Common myeloid progenitor, CD34-positive (primary cell): ENCODE results near the gene TMEM209.
"Not testable (repeated sequence)": the region's sequence is repeated elsewhere in the genome, so short reads cannot be mapped to it uniquely, and the experiment has no call there.

Experiments used
- CTCF ChIA-PET: fragments of 350-600 bp; sonication (Branson Sonifier 250); formaldehyde crosslinking; loops from one replicate; lab custom pipeline; 2021; ENCODE audit warnings: antibody characterized with exemption; lab: Charles Lee
- POLR2A ChIA-PET: fragments of 350-600 bp; sonication (Branson Sonifier 250); formaldehyde crosslinking; loops from one replicate; lab custom pipeline; 2021; ENCODE audit warnings: antibody characterized with exemption; lab: Charles Lee
- DNase-seq, 3 donors: peaks; one replicate each; pipeline versions ENCODE4 v3.0.0 to v3.0.0-alpha.2; 2013
- H3K27ac ChIP-seq, 2 experiments: 1 replicate in 1 of 2; 2 replicates in 1 of 2; pipeline ENCODE4 v1.7.0; 2013; ENCODE audit warnings: inconsistent platforms in 2 of 2, low read length in 2 of 2, mild to moderate bottlenecking in 2 of 2, low read depth in 1 of 2, moderate library complexity in 1 of 2; ENCODE audit not compliant: severe bottlenecking in 2 of 2, insufficient read depth in 1 of 2, poor library complexity in 1 of 2
- H3K27me3 ChIP-seq, 5 experiments: replicated peaks in 2 of 5; 1 replicate in 3 of 5; 2 replicates in 2 of 5; pipeline versions ENCODE4 v1.6.1 to v1.7.0; 2013; ENCODE audit warnings: low read length in 4 of 5, mild to moderate bottlenecking in 2 of 5, moderate library complexity in 2 of 5, inconsistent platforms in 1 of 5; ENCODE audit not compliant: insufficient read depth in 5 of 5, control insufficient read depth in 4 of 5
- H3K36me3 ChIP-seq, 4 experiments: 1 replicate in 2 of 4; 2 replicates in 2 of 4; pipeline versions ENCODE4 v1.6.1 to v1.7.0; 2013; ENCODE audit warnings: low read length in 3 of 4, control low read depth in 1 of 4, mild to moderate bottlenecking in 1 of 4; ENCODE audit not compliant: control insufficient read depth in 4 of 4, insufficient read depth in 4 of 4
- H3K4me1 ChIP-seq, 4 experiments: 1 replicate in 3 of 4; 2 replicates in 1 of 4; pipeline versions ENCODE4 v1.6.1 to v1.7.1; 2013; ENCODE audit warnings: low read length in 3 of 4, mild to moderate bottlenecking in 3 of 4, control low read depth in 1 of 4, inconsistent platforms in 1 of 4, moderate library complexity in 1 of 4; ENCODE audit not compliant: control insufficient read depth in 4 of 4, insufficient read depth in 4 of 4; ENCODE audit errors: control extremely low read depth in 1 of 4
- H3K4me3 ChIP-seq, 7 experiments: 1 replicate in 4 of 7; 2 replicates in 3 of 7; pipeline versions ENCODE4 v1.5.1 to v1.7.0; 2013; ENCODE audit warnings: mild to moderate bottlenecking in 7 of 7, low read length in 6 of 7, moderate library complexity in 6 of 7, inconsistent platforms in 2 of 7, low read depth in 2 of 7, control low read depth in 1 of 7; ENCODE audit not compliant: insufficient read depth in 4 of 7, control insufficient read depth in 1 of 7; ENCODE audit errors: extremely low read depth in 1 of 7
- H3K9me3 ChIP-seq, 5 experiments: 1 replicate in 4 of 5; 2 replicates in 1 of 5; pipeline versions ENCODE4 v1.6.1 to v1.7.1; 2013; ENCODE audit warnings: low read length in 4 of 5, mild to moderate bottlenecking in 2 of 5, inconsistent platforms in 1 of 5, low read depth in 1 of 5, moderate library complexity in 1 of 5; ENCODE audit not compliant: control insufficient read depth in 4 of 5, insufficient read depth in 2 of 5; ENCODE audit errors: control extremely low read depth in 1 of 5
- WGBS: methylation state at CpG from one replicate; pipeline ENCODE4 v1.1.5; 2013; ENCODE audit not compliant: insufficient coverage; 5-methylcytosine and 5-hydroxymethylcytosine counted together

Gene TMEM209

DNA sequence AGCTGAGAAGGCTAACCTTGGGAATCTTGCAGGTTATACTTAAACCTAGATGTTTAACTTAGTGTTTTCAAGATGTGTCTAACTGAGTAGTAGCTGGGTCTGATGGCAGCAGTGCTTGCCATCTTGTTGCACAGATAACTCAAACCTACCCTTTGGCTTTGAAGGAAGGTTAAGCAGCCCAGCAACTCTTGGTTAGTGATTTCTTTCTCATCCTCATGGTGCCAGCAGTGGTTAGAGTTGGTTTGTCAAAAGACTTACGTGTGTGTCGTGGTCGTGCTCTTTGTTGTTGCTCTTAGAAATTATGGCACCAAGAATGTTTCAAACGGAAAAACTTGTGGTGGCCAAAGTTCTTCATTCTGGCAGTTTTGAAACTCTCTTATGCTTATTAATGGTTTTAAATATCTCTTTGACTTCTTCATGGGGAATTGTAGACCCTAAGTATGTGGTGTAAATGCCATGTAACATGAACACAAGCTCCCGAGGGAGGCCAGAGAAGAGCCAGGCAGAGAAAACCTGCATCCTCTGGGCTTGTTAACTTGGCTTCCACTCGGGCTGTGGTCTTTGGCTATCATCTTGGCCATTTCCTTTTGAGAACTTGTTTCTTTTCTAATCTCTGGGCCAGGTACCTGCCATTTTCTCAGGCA is 73.9 kb downstream of the TMEM209 start:
- Histone ChIP-seq H3K27ac (peak overlapping the region in 1 of 2 experiments; percentile 50), H3K9me3 (no peaks in the 10 kb centered on the region), H3K4me3 (no peak overlapping the region), H3K36me3 (peaks cover 29 to 63% (median 51%) of the 10 kb centered on the region in 4 experiments), H3K4me1 (no peaks in the 10 kb centered on the region), H3K27me3 (no peaks in the 10 kb centered on the region)
- DNase-seq = no peak
- POLR2A ChIA-PET = no interaction called here
- 95% methylated on average over 6 of the region's 6 CpGs for WGBS
- CTCF ChIA-PET = interaction anchor here (0.6 to 0.9 kb wide), 2 partner anchors 9 to 47 kb away, joined by 3 read pairs; no protein-coding TSS in a partner anchor

DNA sequence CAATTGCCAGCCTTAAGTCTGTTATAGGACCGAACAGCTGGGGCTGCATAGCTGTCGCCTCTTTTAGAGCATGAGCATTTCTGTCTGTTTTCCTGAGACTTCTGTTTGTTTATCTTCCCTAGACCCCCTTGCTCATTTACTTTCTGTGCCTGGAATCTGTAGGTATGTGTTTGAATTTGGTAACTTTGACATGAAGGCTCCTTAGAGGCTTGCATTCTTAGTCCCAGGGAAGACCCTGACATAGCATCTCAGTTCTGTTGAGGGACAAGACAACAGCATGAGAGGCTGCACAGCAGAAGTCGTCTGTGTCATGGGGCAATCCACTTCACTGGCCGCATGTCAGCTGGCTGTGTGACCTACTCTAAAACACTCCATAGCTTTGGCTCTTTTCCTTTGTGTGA is 76.2 kb downstream of the TMEM209 start:
- H3K27me3 ChIP-seq = no peaks in the 10 kb centered on the region
- no peaks in the 10 kb centered on the region for H3K4me1 ChIP-seq
- no peak overlapping the region for H3K4me3 ChIP-seq
- no peak overlapping the region for H3K27ac ChIP-seq
- no peak for DNase-seq
- WGBS = 100% methylated on average over 2 of the region's 4 CpGs
- H3K9me3 ChIP-seq = no peaks in the 10 kb centered on the region
- H3K36me3 ChIP-seq = peaks cover 28 to 67% (median 51%) of the 10 kb centered on the region in 4 experiments
- ChIA-PET POLR2A (no interaction called here), CTCF (interaction anchor here (0.5 kb wide), 1 partner anchor 72 kb away, joined by 3 read pairs; no protein-coding TSS in a partner anchor)

DNA sequence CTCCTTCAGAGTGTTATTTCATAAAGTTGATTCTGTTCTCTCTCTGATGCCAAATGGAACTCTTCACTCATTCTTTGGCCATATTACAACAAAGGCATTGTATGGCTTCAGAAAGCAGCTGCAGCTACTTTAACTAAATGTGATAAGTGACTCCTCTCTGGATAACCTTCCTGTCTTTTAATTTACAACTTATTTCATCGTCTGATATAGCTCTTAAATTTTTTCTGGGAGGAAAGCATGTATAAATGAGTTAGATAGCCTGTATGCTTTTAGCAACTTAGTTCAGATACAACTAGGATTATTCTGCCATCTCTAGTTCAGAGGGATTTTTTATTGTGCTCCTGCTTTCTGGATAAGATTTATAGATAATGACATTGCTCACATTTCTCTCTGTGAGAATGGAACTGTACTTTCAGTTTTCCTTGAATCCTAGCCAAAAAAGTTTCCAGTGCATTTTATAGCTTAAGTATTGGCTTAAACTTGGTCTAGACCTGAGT is 77.3 kb downstream of the TMEM209 start:
- ChIA-PET POLR2A (no interaction called here), CTCF (interaction anchor here (0.6 to 1.1 kb wide), 3 partner anchors 10 to 1731 kb away, joined by 3 read pairs; no protein-coding TSS in a partner anchor)

DNA sequence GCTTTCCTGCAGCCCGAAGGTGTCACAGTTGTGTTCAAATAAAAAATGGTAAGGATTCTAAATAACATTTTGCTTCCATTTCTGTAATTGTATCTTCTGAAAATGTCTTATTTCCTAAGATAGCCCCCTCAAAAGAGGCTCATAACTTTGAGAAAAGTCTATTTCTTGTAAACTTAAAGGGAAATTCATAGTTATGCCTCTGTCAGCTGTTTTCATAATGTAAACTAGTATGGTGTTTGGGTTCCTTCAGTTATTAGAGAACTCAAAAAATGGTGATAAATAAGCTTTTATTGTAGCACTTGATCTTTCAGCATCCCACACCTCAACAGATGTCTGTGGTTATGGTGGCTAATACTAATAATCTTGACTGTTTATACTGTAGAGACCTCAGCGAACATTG is 77.8 kb downstream of the TMEM209 start:
- no peak for DNase-seq
- POLR2A ChIA-PET = no interaction called here
- no CpG with 5 or more reads among the region's 2 CpGs for WGBS
- peaks cover 22 to 67% (median 53%) of the 10 kb centered on the region in 4 experiments for H3K36me3 ChIP-seq
- no peaks in the 10 kb centered on the region for H3K27me3 ChIP-seq
- no peaks in the 10 kb centered on the region for H3K9me3 ChIP-seq
- no peak overlapping the region for H3K4me3 ChIP-seq
- no peak overlapping the region for H3K27ac ChIP-seq
- CTCF ChIA-PET = interaction anchor here (0.6 to 1.1 kb wide), 3 partner anchors 9 to 66 kb away, joined by 3 to 5 read pairs (median 3); no protein-coding TSS in a partner anchor
- H3K4me1 ChIP-seq = no peaks in the 10 kb centered on the region

More for the DNA sequence above, 77.3 kb downstream of the TMEM209 start:
- Histone ChIP-seq H3K4me1 (no peaks in the 10 kb centered on the region), H3K9me3 (no peaks in the 10 kb centered on the region), H3K27ac (no peak overlapping the region), H3K4me3 (no peak overlapping the region), H3K36me3 (peaks cover 24 to 66% (median 51%) of the 10 kb centered on the region in 4 experiments), H3K27me3 (no peaks in the 10 kb centered on the region)
- no CpG with 5 or more reads among the region's 1 CpG for WGBS
- DNase-seq = no peak

DNA sequence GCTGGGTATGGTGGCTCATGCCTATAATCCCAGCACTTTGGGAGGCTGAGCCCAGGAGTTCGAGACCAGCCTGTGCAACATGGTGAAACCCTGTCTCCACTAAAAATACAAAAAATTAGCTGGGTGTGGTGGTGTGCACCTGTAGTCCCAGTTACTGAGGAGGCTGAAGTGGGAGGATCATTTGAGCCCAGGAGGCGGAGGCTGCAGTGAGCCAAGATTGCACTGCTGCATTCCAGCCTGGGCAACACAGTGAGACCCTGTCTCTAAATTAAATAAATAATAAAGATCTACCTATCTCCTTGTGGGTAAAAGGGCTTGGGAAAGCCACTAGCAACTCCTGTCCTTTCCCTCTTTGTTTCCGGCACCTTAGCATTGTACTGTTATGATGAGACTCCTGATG is 78.4 kb downstream of the TMEM209 start:
- not testable (repeated sequence) for DNase-seq

DNA sequence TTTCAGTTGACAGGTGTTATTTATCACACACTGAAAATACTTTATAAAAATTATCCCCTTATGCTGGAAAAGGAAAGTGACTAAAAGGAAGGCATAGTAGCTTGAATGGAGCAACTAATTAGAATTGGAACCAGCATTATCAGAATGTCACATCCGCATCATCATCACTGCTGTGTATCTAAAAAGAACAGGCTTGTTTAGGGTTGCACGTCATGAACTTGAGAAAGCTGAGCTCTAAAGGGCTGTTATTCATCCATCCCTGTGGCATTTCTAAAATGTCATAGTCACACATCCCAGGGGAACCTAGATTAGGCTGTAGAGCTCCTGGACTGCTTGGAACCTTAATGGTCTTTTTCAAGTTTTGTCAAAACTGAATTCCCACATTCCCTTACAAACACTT is 80.5 kb downstream of the TMEM209 start:
- WGBS = 100% methylated on average over 2 of the region's 2 CpGs
- ChIA-PET POLR2A (no interaction called here), CTCF (interaction anchor here (1.0 to 1.1 kb wide), 2 partner anchors 10 to 633 kb away, joined by 3 to 6 read pairs; no protein-coding TSS in a partner anchor)
- no peak overlapping the region for H3K4me3 ChIP-seq
- no peaks in the 10 kb centered on the region for H3K9me3 ChIP-seq
- no peak overlapping the region for H3K27ac ChIP-seq
- DNase-seq = no peak
- peaks cover 12 to 63% (median 49%) of the 10 kb centered on the region in 4 experiments for H3K36me3 ChIP-seq
- H3K27me3 ChIP-seq = no peaks in the 10 kb centered on the region
- no peaks in the 10 kb centered on the region for H3K4me1 ChIP-seq

More for the DNA sequence above, 78.4 kb downstream of the TMEM209 start:
- H3K4me3 ChIP-seq, H3K27ac ChIP-seq, H3K27me3 ChIP-seq, H3K9me3 ChIP-seq, H3K4me1 ChIP-seq, POLR2A ChIA-PET: not testable (repeated sequence)
- WGBS = 100% methylated on average over 1 of the region's 3 CpGs
- H3K36me3 ChIP-seq = peaks cover 19 to 69% (median 54%) of the 10 kb centered on the region in 4 experiments
- CTCF ChIA-PET = interaction anchor here (0.6 to 1.1 kb wide), 2 partner anchors 11 to 67 kb away, joined by 3 to 5 read pairs; no protein-coding TSS in a partner anchor

DNA sequence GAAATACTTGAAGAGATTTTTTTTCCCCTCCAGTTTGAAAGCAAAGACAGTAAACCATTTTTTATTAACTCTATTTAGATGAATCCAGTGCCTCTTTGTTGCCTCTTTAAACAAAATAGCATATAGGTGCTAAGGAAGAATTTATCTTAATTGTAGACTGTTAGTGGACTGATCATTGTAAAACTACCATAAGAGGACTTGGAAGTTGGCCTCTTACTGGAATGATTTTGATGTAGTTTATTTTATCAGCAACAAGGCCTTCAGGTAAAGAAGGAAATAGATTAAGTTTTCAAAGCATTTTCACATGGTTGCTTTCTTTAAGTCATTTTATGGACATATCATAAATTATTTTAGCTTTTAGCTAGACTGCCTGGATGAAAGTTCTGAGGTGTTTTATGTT is 81.7 kb downstream of the TMEM209 start:
- CTCF ChIA-PET = interaction anchor here (1.0 kb wide), 1 partner anchor 634 kb away, joined by 3 read pairs; no protein-coding TSS in a partner anchor

More for the DNA sequence above, 81.7 kb downstream of the TMEM209 start:
- Histone ChIP-seq H3K27me3 (no peaks in the 10 kb centered on the region), H3K4me3 (no peak overlapping the region), H3K4me1 (no peaks in the 10 kb centered on the region), H3K9me3 (no peaks in the 10 kb centered on the region), H3K27ac (no peak overlapping the region), H3K36me3 (peaks cover 12 to 55% (median 44%) of the 10 kb centered on the region in 4 experiments)
- no peak for DNase-seq
- POLR2A ChIA-PET = no interaction called here
